GM04503 (cell line): ENCODE measurements around the gene ZNF423.

Experiments
- DNase-seq: peaks from one replicate; pipeline ENCODE4 v3.0.0-alpha.2; 2012; ENCODE audit warnings: low read depth

Gene ZNF423

GRCh38 chr16:49639739-49640431 is 216.0 kb downstream of the ZNF423 start:
- DNase-seq: no peak

GRCh38 chr16:49638673-49639610 is 217.0 kb downstream of the ZNF423 start:
- no peak for DNase-seq

GRCh38 chr16:49637933-49638672 is 217.8 kb downstream of the ZNF423 start:
- no peak for DNase-seq

- no peak for DNase-seq
These were observed 218.4 kb downstream of the ZNF423 start for GRCh38 chr16:49637511-49637910.

GRCh38 chr16:49636608-49637007 is 219.3 kb downstream of the ZNF423 start:
- DNase-seq: no peak

- DNase-seq: no peak
These were observed 220.0 kb downstream of the ZNF423 start for GRCh38 chr16:49635591-49636581.

GRCh38 chr16:49635009-49635350 is 220.9 kb downstream of the ZNF423 start:
- no peak for DNase-seq

GRCh38 chr16:49634235-49635008 is 221.5 kb downstream of the ZNF423 start:
- DNase-seq: no peak

- DNase-seq: no peak
These were observed 223.1 kb downstream of the ZNF423 start for GRCh38 chr16:49632795-49633184.

- DNase-seq: no peak
These were observed 223.7 kb downstream of the ZNF423 start for GRCh38 chr16:49632086-49632794.

GRCh38 chr16:49631187-49632041 is 224.5 kb downstream of the ZNF423 start:
- no peak for DNase-seq

- no peak for DNase-seq
These were observed 225.1 kb downstream of the ZNF423 start for GRCh38 chr16:49630783-49631182.

GRCh38 chr16:49629851-49630250 is 226.1 kb downstream of the ZNF423 start:
- DNase-seq: no peak

- no peak for DNase-seq
These were observed 227.8 kb downstream of the ZNF423 start for GRCh38 chr16:49628148-49628547.

- no peak for DNase-seq
These were observed 230.4 kb downstream of the ZNF423 start for GRCh38 chr16:49625311-49626065.

- no peak for DNase-seq
These were observed 232.2 kb downstream of the ZNF423 start for GRCh38 chr16:49623501-49624266.
